ENCODE results near the gene TNFSF18. TPM values are rescaled to one million over a fixed set of nuclear protein-coding genes. Genes with fewer than 3 reads are reported as not detected.

The TNFSF18 gene
- total and polyA plus RNA-seq, 2 experiments from 2014 or later = 0.13 TPM; not detected in 1

- Histone ChIP-seq H3K27ac (no peak overlapping the region), H3K4me3 (no peak overlapping the region), H3K9me2 (replicated peaks; ENCODE audit: insufficient read depth) (no peaks in the 10 kb centered on the region), H2AFZ (no peak overlapping the region), H3K9me3 (ENCODE audit: low read depth) (no peaks in the 10 kb centered on the region), H4K20me1 (ENCODE audit: insufficient read depth, poor library complexity, severe bottlenecking) (no peaks in the 10 kb centered on the region), H3K79me2 (no peaks in the 10 kb centered on the region), H3K27me3 (no peaks in the 10 kb centered on the region), H3K4me2 (no peak overlapping the region), H3K36me3 (replicated peaks; ENCODE audit: insufficient read depth, low read depth) (no peaks in the 10 kb centered on the region), H3K4me1 (ENCODE audit: insufficient read depth) (peaks cover 3% of the 10 kb centered on the region)
- TF ChIP-seq EZH2 (IDR thresholded peaks at IDR 0.05; ENCODE audit: borderline replicate concordance) = no peak
- TF ChIP-seq, protein P1, sequence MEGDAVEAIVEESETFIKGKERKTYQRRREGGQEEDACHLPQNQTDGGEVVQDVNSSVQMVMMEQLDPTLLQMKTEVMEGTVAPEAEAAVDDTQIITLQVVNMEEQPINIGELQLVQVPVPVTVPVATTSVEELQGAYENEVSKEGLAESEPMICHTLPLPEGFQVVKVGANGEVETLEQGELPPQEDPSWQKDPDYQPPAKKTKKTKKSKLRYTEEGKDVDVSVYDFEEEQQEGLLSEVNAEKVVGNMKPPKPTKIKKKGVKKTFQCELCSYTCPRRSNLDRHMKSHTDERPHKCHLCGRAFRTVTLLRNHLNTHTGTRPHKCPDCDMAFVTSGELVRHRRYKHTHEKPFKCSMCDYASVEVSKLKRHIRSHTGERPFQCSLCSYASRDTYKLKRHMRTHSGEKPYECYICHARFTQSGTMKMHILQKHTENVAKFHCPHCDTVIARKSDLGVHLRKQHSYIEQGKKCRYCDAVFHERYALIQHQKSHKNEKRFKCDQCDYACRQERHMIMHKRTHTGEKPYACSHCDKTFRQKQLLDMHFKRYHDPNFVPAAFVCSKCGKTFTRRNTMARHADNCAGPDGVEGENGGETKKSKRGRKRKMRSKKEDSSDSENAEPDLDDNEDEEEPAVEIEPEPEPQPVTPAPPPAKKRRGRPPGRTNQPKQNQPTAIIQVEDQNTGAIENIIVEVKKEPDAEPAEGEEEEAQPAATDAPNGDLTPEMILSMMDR (IDR thresholded peaks at IDR 0.05; ENCODE audit: poor library complexity) = no peak
- no peak for TF ChIP-seq EZH2phosphoT487 (IDR thresholded peaks at IDR 0.05; ENCODE audit: low read depth, severe bottlenecking, unreplicated experiment)
- 91% methylated on average over 3 of the region's 3 CpGs for WGBS (ENCODE audit: low lambda C conversion rate, missing lambda C conversion rate)
- DNase-seq (ENCODE audit: low spot score) = no peak
Measured at GRCh38 chr1:173042806-173043205, 7.9 kb downstream of the TNFSF18 start.

DNA sequence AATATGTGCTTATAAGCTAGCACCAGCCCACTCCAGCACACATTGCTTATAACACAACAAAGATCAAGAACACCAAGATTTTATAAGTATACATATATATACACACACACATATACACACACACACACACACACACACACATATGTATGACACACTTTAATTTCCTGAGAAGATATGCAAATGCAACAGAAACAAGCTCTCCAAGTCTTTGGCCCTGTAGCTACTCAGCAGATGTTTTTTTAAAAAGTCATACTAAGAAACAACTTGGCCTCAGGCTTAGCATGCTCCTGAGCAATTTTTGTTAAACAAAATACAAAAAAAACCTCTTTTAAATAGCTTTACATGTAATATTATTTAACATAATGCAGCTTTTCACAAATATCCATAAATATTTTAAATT lies 11.1 kb downstream of the TNFSF18 start:
- no peak overlapping the region for H3K4me3 ChIP-seq
- no peaks in the 10 kb centered on the region for H3K9me3 ChIP-seq (ENCODE audit: low read depth)
- H3K4me1 ChIP-seq (ENCODE audit: insufficient read depth) = peaks cover 3% of the 10 kb centered on the region
- H4K20me1 ChIP-seq (ENCODE audit: insufficient read depth, poor library complexity, severe bottlenecking) = no peaks in the 10 kb centered on the region
- no peak overlapping the region for H3K27ac ChIP-seq
- no peaks in the 10 kb centered on the region for H3K36me3 ChIP-seq (replicated peaks; ENCODE audit: insufficient read depth, low read depth)
- no peaks in the 10 kb centered on the region for H3K27me3 ChIP-seq
- no peaks in the 10 kb centered on the region for H3K9me2 ChIP-seq (replicated peaks; ENCODE audit: insufficient read depth)
- H3K4me2 ChIP-seq = no peak overlapping the region
- H3K79me2 ChIP-seq = no peaks in the 10 kb centered on the region
- no peak for TF ChIP-seq EZH2phosphoT487 (IDR thresholded peaks at IDR 0.05; ENCODE audit: low read depth, severe bottlenecking, unreplicated experiment)
- no peak for TF ChIP-seq EZH2 (IDR thresholded peaks at IDR 0.05; ENCODE audit: borderline replicate concordance)
- TF ChIP-seq, protein P1 (IDR thresholded peaks at IDR 0.05; ENCODE audit: poor library complexity) = no peak
- no peak for DNase-seq (ENCODE audit: low spot score)
- no peak overlapping the region for H2AFZ ChIP-seq

DNA sequence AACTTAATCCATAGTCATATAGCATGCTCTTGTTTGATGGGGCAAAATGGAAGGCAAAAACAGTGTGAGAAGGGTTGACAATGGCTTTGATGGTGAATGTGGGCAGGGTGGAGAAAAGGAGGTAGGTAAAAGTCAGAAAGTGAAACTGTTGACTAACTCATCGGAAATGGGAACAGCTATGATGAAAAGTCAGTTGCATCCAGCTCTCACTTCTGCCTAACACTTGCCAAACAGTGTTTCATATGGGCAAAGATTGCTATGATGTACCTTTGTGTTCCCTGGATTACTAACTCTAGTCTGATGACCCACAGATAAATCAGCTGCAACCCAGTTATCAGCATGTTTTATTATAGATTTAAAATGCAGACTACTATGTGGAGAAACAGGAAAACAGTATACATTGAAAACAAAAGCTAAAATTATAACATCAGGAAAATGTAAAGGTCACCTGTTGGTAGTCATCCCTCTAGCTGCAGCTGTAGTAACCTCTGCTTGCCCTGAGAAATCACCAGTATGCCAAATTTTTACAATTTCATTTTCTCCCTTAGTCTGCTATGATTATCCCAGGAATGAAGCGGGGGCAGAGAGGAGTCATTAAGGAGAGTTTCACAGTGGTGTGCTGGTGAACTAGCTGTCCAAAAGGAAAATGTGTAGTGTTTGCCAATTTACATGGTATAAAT lies 11.7 kb downstream of the TNFSF18 start:
- DNase-seq (ENCODE audit: low spot score) = no peak
- Histone ChIP-seq H3K36me3 (replicated peaks; ENCODE audit: insufficient read depth, low read depth) (no peaks in the 10 kb centered on the region), H4K20me1 (ENCODE audit: insufficient read depth, poor library complexity, severe bottlenecking) (no peaks in the 10 kb centered on the region), H3K4me1 (ENCODE audit: insufficient read depth) (peaks cover 3% of the 10 kb centered on the region), H3K4me2 (no peak overlapping the region), H3K79me2 (no peaks in the 10 kb centered on the region), H3K9me3 (ENCODE audit: low read depth) (no peaks in the 10 kb centered on the region), H3K9me2 (replicated peaks; ENCODE audit: insufficient read depth) (no peaks in the 10 kb centered on the region), H3K4me3 (no peak overlapping the region), H3K27me3 (no peaks in the 10 kb centered on the region), H3K27ac (no peak overlapping the region), H2AFZ (no peak overlapping the region)
- 92% methylated on average over 2 of the region's 2 CpGs for WGBS (ENCODE audit: low lambda C conversion rate, missing lambda C conversion rate)
- TF ChIP-seq EZH2 (IDR thresholded peaks at IDR 0.05; ENCODE audit: borderline replicate concordance) = no peak
- TF ChIP-seq, protein P1 (IDR thresholded peaks at IDR 0.05; ENCODE audit: poor library complexity) = no peak
- no peak for TF ChIP-seq EZH2phosphoT487 (IDR thresholded peaks at IDR 0.05; ENCODE audit: low read depth, severe bottlenecking, unreplicated experiment)
